Measurements from ENCODE around the gene TLX2.

DNA sequence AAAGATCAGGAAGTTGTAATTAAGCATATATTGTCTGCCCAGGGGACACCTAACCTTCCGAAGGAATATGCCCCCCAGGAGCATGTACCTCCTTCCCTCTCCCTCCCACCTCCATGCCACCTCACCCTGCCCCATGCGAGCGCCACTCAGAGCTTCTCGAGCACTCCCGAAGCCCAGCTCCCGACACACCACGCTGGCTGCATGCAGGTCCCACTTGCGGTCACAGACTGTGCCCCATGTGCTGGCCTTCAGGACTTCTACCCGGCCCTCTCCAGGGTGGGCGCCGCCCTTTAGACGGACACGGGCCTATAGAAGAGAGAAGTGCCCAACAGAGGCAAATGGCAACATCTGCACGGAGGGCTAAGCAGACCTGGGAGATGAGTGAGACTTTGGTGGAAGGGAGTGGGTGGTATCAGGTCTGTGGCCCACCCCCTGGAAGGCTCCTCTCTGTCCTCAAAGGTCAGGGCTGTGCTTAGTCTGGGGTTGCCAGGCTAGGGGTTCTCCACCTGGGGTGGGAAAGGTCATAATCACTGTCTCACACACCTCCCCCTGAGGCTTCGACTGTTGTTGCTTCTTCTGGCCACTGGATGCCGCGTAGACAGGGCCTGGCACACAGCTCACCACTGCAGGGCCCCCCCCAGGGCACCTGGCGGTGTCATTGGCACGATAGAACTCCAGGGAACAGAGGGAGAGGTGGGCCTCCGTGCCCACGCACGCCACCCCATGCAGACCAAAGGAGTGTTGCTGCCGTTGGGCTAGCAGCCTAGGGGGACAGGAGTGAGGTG is 22.1 kb downstream of the TLX2 start:
- TF ChIP-seq, protein P1, sequence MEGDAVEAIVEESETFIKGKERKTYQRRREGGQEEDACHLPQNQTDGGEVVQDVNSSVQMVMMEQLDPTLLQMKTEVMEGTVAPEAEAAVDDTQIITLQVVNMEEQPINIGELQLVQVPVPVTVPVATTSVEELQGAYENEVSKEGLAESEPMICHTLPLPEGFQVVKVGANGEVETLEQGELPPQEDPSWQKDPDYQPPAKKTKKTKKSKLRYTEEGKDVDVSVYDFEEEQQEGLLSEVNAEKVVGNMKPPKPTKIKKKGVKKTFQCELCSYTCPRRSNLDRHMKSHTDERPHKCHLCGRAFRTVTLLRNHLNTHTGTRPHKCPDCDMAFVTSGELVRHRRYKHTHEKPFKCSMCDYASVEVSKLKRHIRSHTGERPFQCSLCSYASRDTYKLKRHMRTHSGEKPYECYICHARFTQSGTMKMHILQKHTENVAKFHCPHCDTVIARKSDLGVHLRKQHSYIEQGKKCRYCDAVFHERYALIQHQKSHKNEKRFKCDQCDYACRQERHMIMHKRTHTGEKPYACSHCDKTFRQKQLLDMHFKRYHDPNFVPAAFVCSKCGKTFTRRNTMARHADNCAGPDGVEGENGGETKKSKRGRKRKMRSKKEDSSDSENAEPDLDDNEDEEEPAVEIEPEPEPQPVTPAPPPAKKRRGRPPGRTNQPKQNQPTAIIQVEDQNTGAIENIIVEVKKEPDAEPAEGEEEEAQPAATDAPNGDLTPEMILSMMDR (tag by site-specific recombination; IDR thresholded peaks at IDR 0.05): no peak
- TF ChIP-seq REST (tag by site-specific recombination; IDR thresholded peaks at IDR 0.05) (no peak), KLF16 (tag by site-specific recombination; IDR thresholded peaks at IDR 0.05) (no peak), ZNF830 (tag by site-specific recombination; IDR thresholded peaks at IDR 0.05; ENCODE audit: low read depth) (no peak), RBAK (tag by site-specific recombination; IDR thresholded peaks at IDR 0.05) (no peak), ZNF558 (tag by site-specific recombination; IDR thresholded peaks at IDR 0.05) (no peak), YY1 (tag by site-specific recombination; IDR thresholded peaks at IDR 0.05) (no peak), ZNF274 (IDR thresholded peaks at IDR 0.05; ENCODE audit: low read length) (no peak), ZNF274 (tag by site-specific recombination; IDR thresholded peaks at IDR 0.05; ENCODE audit: borderline replicate concordance) (no peak), ZNF530 (tag by site-specific recombination; IDR thresholded peaks at IDR 0.05; ENCODE audit: low read depth) (no peak)

All from HEK293 (cell line).